HEK293 (cell line): ENCODE measurements around the gene FBXO42.

ENCODE experiments used
- CTCF ChIP-seq: fragments of 450-650 bp; formaldehyde crosslinking; IDR thresholded peaks from 2 replicates; pipeline ENCODE4 v1.5.1; 2016; ENCODE audit warnings: missing biosample characterization, missing genetic modification characterization
- FEZF1 ChIP-seq: fragments of 450-650 bp; formaldehyde crosslinking; IDR thresholded peaks from 2 replicates; pipeline ENCODE4 v1.5.1; 2016; ENCODE audit warnings: missing biosample characterization, missing genetic modification characterization
- REST ChIP-seq: fragments of 450-650 bp; formaldehyde crosslinking; IDR thresholded peaks from 2 replicates; pipeline ENCODE4 v1.5.1; 2016; ENCODE audit warnings: missing biosample characterization, missing genetic modification characterization
- ZBTB10 ChIP-seq: fragments of 450-650 bp; formaldehyde crosslinking; IDR thresholded peaks from 2 replicates; pipeline ENCODE4 v1.5.1; 2016; ENCODE audit warnings: missing biosample characterization, missing genetic modification characterization
- ZNF140 ChIP-seq: fragments of 450-650 bp; formaldehyde crosslinking; IDR thresholded peaks from 2 replicates; pipeline ENCODE4 v1.5.1; 2016; ENCODE audit warnings: missing biosample characterization, missing genetic modification characterization

- TF ChIP-seq FEZF1 (no peak), REST (no peak), ZNF140 (tag by site-specific recombination) (no peak), CTCF (tag by site-specific recombination) (no peak), ZBTB10 (no peak)
These were observed 100.9 kb downstream of the FBXO42 start for GRCh38 chr1:16251381-16251780.
